Gastrocnemius medialis (tissue), 4 donors: Measurements from ENCODE around the gene NFIA.

Experiments used
- CTCF ChIP-seq, 5 experiments: fragments of 450-650 bp in 3 of 5; fragments of 200-600 bp in 2 of 5; sonication (generic) in 2 of 5; IDR thresholded peaks in 4 of 5; conservative IDR thresholded peaks in 1 of 5; 1 replicate in 4 of 5; 2 replicates in 1 of 5; pipeline ENCODE4 v1.5.1; 2016 to 2019; ENCODE audit warnings: antibody characterized with exemption in 5 of 5, mild to moderate bottlenecking in 3 of 5, moderate library complexity in 3 of 5
- POLR2A ChIP-seq, 2 donors: fragments of 450-650 bp; IDR thresholded peaks; one replicate each; pipeline ENCODE4 v1.6.1; 2017; ENCODE audit warnings: antibody characterized with exemption in 2 of 2, mild to moderate bottlenecking in 2 of 2, moderate library complexity in 2 of 2

- no peak for TF ChIP-seq CTCF (IDR thresholded peaks at IDR 0.05 in 4 of 5, conservative IDR thresholded peaks at IDR 0.05 in 1 of 5)
- TF ChIP-seq POLR2A (IDR thresholded peaks at IDR 0.05): no peak
Measured at GRCh38 chr1:61270761-61271411, 188.5 kb downstream of the NFIA start.
